Stimulated activated CD4-positive, alpha-beta T cell treated with anti-CD3 and anti-CD28 coated beads, Interleukin-1b, Interleukin-23, amount 100 ng/mL, for 4 hours (primary cell): ENCODE data around the gene PTPRCAP.

Experiments
- DNase-seq, 2 donors: peaks; one replicate each; pipeline ENCODE4 v3.0.0-alpha.2; 2020; ENCODE audit warnings: low read depth in 2 of 2

The PTPRCAP gene

DNA sequence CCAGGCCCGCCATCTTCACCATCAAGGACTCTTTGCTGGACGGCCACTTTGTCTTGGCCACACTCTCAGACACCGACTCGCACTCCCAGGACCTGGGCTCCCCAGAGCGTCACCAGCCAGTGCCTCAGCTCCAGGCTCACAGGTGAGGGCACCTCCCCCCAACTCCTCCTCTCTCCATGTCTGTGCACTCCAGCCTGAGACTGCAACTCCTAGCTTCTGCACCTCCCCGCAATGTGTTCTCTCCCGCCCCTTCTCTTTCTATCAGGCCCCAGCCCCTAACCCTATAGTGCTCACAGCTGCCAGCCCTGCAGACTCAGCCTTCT lies 41.3 kb downstream of the PTPRCAP start:
- no peak for DNase-seq

DNA sequence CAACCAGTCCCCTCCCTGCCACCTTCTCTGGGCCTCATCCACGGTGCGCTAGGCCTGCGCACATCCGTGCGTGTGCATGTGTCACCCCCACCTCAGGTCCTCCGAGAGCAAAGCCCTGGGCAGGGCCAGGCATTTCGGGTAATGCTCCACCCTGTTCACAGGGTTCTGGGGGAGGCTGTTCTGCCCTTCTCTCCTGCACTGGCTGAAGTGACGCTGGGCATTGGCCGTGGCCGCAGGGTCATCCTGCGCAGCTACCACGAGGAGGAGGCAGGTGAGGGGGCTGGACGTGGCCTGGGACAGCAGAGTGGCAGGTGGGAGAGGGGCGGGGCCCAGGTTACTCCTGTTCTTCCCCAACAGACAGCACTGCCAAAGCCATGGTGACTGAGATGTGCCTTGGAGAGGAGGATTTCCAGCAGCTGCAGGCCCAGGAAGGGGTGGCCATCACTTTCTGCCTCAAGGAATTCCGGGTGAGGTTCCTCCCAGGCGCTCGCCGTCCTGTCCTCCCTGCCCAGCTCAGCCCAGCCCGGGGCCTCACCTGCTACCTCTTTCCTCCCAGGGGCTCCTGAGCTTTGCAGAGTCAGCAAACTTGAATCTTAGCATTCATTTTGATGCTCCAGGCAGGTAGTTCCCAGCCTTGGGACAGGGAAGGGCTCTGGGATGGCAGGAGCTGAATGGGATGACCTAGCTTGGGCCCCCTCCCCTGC lies 41.8 kb downstream of the PTPRCAP start:
- no peak for DNase-seq

DNA sequence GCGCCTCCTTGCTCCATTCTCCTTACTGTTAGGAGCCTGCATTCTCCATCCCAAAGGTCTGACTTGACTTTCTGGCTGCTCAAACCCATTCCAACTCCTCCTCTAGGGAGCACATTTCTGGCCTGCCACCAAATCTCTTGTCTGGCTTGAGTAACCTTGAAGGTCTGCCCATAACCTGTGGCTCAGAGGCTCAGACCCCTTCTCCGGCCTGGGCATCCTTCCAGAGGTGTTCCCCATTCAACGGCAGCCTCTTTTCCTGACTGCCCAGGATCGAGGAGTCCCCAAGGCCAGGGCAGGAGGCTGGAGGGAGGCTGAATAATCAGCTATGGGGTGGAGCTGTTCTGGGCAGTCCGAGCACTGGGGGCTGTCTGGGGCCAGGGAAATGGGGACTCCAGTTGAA lies 43.5 kb downstream of the PTPRCAP start:
- no peak for DNase-seq

DNA sequence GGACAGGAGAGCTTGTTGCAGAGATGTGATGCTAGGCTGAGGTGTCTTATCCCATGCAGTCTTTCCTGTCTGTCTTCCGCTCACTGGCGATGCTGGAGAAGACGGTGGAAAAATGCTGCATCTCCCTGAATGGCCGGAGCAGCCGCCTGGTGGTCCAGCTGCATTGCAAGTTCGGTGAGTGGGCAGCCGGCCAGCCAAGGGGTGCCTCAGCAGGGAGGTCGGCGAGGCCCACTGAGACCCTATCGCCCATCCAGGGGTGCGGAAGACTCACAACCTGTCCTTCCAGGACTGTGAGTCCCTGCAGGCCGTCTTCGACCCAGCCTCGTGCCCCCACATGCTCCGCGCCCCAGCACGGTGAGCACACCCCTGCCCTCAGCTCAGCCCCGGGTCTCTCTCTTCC lies 44.0 kb downstream of the PTPRCAP start:
- no peak for DNase-seq

DNA sequence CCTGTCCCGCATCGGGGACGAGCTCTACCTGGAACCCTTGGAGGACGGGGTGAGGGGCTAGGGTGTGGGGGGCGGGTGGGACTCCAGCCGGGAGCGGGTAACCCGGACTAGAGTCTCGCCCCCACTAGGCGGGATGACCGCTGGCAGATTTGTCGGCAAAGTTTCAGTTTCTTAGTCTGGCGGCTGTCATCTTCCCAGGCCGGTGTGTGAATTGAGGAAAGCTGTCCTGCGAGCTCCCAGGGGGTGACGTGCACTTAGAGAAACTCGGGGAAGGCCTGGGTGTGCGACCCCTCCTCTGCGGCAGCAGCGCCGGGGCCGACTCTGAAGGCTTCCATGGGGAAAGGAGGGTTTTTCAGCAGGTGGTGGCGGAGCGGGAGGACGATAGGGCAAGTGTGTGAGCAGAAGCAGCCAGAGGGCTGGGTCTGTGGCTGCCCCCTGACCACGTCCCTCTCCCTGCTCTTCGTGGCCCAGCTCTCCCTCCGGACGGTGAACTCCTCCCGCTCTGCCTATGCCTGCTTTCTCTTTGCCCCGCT lies 45.2 kb downstream of the PTPRCAP start:
- no peak for DNase-seq

DNA sequence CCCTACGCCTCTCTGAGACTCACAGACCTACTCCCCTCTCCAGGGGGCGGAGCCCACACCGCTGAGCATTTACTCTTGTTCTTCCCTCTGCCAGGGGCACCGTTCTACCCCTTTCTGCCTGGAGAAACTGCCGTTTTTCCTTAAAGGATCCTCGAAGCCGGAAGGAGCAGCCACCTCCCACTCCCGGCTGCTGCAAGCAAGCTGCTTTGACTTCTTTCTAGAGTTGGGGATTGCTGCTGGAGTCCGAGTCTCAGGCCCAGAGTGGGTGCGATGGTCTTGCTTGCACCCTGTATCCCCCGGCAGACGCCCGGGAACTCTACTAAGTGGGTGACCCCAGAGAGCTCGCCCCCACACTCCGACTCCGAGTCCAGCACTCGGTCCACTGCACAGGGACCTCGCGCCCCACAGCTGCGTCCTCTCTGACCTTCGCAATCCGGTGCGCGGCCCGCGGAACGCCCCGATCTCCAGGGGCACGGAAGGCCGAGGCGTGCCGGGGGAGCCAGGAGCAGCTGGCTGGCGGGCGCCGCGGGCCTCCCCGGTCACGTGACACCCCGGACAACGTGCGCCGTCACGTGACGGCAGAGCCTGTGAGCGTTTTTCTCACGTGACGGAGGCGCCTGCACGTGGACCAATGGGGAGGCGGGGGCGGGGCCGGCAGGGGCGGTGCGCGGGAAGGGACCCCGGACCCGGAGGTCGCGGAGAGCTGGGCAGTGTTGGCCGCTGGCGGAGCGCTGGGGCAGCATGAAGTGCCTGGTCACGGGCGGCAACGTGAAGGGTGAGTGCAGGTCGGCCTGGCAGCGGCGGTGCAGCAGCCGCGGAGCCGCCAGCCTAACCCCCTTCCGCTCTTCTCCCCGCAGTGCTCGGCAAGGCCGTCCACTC lies 45.9 kb downstream of the PTPRCAP start, which contains the start of gene RAD9A:
Gene RAD9A (plus strand): TSS at position 683 of the 879 bp plus-strand sequence. CDS start 59 bp downstream, at position 742.
- DNase-seq = peak; percentile 83 to 91

DNA sequence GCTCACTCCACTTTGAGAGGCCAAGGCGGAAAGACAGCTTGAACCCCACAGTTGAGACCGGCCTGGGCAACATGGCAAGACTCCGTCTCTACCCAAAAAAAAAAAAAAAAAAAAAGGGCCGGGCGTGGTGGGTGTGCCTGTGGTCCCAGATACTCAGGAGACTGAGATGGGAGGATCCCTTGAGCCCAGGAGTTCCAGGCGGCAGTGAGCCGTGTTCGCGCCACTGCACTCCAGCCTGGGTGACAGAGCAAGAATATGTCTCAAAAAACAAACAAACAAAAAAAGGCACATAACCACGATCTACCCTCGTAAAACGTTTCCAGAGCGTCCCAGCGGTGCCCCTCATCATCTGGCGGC lies 46.6 kb downstream of the PTPRCAP start:
- DNase-seq = no peak

DNA sequence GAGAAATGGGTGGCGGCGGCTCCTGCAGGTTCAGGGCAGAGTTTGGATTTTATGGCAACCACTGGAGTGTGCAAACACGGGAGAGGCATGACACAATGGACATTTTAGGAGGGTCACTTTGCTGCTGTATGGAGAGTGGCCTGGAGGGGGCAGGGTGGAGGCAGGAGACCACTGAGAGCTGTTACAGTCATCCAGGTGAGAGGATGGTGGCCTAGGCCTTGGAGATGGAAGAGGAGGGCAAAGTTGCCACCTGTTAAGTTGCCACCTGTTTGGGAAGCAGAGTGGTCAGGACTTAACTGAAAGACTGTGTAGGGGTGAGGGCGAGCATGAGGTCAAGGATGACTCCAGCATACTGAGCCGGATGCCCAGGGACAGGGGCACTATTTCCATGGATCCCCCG lies 48.0 kb downstream of the PTPRCAP start:
- DNase-seq = no peak

DNA sequence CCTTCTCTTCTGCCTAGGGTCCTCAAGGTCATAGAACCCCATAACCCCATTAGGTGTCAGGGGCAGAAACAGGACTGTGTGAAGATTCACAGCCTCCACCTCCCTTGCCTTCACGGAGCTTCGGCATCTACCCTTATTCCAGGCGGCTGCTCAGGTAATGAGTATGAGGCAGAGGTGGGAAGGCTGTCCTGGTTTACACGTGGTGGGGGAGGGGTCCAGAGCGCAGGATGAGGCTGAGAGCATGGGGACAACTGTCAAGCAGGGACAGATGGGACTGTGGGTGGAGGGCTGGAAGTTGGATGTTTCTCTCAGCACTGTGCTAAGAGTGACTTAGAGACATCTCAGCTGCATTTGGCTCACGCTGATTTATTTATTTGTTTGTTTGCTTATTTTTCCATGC lies 50.0 kb downstream of the PTPRCAP start:
- DNase-seq = no peak

DNA sequence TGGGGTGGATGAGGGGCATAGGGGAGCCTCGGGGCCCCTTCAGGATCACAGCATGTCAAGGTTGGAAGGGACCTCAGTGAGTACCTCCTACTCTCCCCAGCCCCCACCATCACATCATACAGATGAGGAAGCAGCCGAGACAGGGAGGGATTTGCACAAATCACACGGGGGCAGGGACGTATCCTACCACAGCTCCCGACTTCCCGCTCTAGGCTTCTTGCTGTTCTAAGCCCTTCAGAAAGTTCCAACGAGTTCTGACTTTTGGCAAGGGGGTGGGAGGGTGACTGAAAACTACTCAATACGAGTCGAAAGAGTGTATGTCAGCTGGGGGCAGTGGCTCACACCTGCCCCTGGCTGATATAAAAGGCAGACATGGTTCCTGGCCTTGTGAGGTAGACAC lies 50.4 kb downstream of the PTPRCAP start:
- no peak for DNase-seq
